Measurements from ENCODE around the gene SYNGR2. TPM values are rescaled to one million over a fixed set of nuclear protein-coding genes. Genes with fewer than 3 reads are reported as not detected.

SYNGR2 gene
- total and polyA plus RNA-seq, 2 experiments from 2014 or later, result 46.9 to 61.6 TPM

- TF ChIP-seq EZH2 (IDR thresholded peaks at IDR 0.05; ENCODE audit: low read depth, unreplicated experiment) (no peak), NANOG (IDR thresholded peaks at IDR 0.05; ENCODE audit: borderline replicate concordance) (no peak), STAT1 (IDR thresholded peaks at IDR 0.05; ENCODE audit: unreplicated experiment) (no peak), EZH2phosphoT487 (IDR thresholded peaks at IDR 0.05; ENCODE audit: unreplicated experiment) (no peak), ZNF114 (CRISPR knock-in tag; IDR thresholded peaks at IDR 0.05) (no peak)
- TF ChIP-seq, protein P1, sequence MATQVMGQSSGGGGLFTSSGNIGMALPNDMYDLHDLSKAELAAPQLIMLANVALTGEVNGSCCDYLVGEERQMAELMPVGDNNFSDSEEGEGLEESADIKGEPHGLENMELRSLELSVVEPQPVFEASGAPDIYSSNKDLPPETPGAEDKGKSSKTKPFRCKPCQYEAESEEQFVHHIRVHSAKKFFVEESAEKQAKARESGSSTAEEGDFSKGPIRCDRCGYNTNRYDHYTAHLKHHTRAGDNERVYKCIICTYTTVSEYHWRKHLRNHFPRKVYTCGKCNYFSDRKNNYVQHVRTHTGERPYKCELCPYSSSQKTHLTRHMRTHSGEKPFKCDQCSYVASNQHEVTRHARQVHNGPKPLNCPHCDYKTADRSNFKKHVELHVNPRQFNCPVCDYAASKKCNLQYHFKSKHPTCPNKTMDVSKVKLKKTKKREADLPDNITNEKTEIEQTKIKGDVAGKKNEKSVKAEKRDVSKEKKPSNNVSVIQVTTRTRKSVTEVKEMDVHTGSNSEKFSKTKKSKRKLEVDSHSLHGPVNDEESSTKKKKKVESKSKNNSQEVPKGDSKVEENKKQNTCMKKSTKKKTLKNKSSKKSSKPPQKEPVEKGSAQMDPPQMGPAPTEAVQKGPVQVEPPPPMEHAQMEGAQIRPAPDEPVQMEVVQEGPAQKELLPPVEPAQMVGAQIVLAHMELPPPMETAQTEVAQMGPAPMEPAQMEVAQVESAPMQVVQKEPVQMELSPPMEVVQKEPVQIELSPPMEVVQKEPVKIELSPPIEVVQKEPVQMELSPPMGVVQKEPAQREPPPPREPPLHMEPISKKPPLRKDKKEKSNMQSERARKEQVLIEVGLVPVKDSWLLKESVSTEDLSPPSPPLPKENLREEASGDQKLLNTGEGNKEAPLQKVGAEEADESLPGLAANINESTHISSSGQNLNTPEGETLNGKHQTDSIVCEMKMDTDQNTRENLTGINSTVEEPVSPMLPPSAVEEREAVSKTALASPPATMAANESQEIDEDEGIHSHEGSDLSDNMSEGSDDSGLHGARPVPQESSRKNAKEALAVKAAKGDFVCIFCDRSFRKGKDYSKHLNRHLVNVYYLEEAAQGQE (IDR thresholded peaks at IDR 0.05; ENCODE audit: unreplicated experiment), result no peak
- TF ChIP-seq, protein P2, sequence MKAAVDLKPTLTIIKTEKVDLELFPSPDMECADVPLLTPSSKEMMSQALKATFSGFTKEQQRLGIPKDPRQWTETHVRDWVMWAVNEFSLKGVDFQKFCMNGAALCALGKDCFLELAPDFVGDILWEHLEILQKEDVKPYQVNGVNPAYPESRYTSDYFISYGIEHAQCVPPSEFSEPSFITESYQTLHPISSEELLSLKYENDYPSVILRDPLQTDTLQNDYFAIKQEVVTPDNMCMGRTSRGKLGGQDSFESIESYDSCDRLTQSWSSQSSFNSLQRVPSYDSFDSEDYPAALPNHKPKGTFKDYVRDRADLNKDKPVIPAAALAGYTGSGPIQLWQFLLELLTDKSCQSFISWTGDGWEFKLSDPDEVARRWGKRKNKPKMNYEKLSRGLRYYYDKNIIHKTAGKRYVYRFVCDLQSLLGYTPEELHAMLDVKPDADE (IDR thresholded peaks at IDR 0.05), result no peak
Observed at GRCh38 chr17:78130090-78130436, 38.3 kb upstream of the SYNGR2 start (continued).

GRCh38 chr17:78130437-78131101 is 37.8 kb upstream of the SYNGR2 start, which contains the start of gene TMC8:
Gene TMC8 (plus strand): TSS chr17:78130771. CDS start chr17:78131589, 818 bp downstream.
- Histone ChIP-seq H3K79me2 (replicated peaks; ENCODE audit: insufficient read depth) (0 out of 2 replicates have a peak, but pooled peaks cover 5% of the 10 kb centered on the region), H3F3A (replicated peaks; ENCODE audit: low read depth) (peaks cover 10% of the 10 kb centered on the region; the same call in 1 of the 2 replicates), H3K27me3 (ENCODE audit: insufficient read depth) (peaks cover 22% of the 10 kb centered on the region), H3K27ac (ENCODE audit: low read depth) (no peak within 1 kb of the TSS), H3K4me1 (ENCODE audit: insufficient read depth) (peaks cover 34% of the 10 kb centered on the region), H3K36me3 (ENCODE audit: insufficient read depth) (no peaks in the 10 kb centered on the region), H3K4me2 (peak within 1 kb of the TSS; percentile 81), H3K4me3 (peak within 1 kb of the TSS; percentile 63), H2AFZ (no peak within 1 kb of the TSS; the same call in 1 of the 2 replicates), H3K9me2 (ENCODE audit: insufficient read depth) (no peaks in the 10 kb centered on the region), H4K20me1 (replicated peaks; ENCODE audit: insufficient read depth) (no peaks in the 10 kb centered on the region)
- ATAC-seq (no peak), DNase-seq (ENCODE audit: low spot score) (no peak)
- no peaks in the 10 kb centered on the region for H3K9me3 Mint-ChIP-seq
- H3K36me3 Mint-ChIP-seq (ENCODE audit: low read depth), result peaks cover 2% of the 10 kb centered on the region; the same call in 1 of the 3 replicates
- peaks cover 35% of the 10 kb centered on the region for H3K27me3 Mint-ChIP-seq (ENCODE audit: insufficient read depth, low read depth, poor library complexity)
- H3K27ac Mint-ChIP-seq, result no peak within 1 kb of the TSS
- peaks cover 24% of the 10 kb centered on the region for H3K4me1 Mint-ChIP-seq
- peak within 1 kb of the TSS; percentile 36; the same call in 1 of the 3 replicates for H3K4me3 Mint-ChIP-seq
- TF ChIP-seq ZNF114 (CRISPR knock-in tag; IDR thresholded peaks at IDR 0.05) (no peak), EZH2 (IDR thresholded peaks at IDR 0.05; ENCODE audit: low read depth, unreplicated experiment) (no peak), POLR2AphosphoS5 (IDR thresholded peaks at IDR 0.05; ENCODE audit: low read depth) (no peak), NANOG (IDR thresholded peaks at IDR 0.05; ENCODE audit: borderline replicate concordance) (no peak), EZH2phosphoT487 (IDR thresholded peaks at IDR 0.05; ENCODE audit: unreplicated experiment) (no peak), STAT1 (IDR thresholded peaks at IDR 0.05; ENCODE audit: unreplicated experiment) (no peak)
- TF ChIP-seq, protein P2 (IDR thresholded peaks at IDR 0.05), result no peak
- TF ChIP-seq, protein P3, sequence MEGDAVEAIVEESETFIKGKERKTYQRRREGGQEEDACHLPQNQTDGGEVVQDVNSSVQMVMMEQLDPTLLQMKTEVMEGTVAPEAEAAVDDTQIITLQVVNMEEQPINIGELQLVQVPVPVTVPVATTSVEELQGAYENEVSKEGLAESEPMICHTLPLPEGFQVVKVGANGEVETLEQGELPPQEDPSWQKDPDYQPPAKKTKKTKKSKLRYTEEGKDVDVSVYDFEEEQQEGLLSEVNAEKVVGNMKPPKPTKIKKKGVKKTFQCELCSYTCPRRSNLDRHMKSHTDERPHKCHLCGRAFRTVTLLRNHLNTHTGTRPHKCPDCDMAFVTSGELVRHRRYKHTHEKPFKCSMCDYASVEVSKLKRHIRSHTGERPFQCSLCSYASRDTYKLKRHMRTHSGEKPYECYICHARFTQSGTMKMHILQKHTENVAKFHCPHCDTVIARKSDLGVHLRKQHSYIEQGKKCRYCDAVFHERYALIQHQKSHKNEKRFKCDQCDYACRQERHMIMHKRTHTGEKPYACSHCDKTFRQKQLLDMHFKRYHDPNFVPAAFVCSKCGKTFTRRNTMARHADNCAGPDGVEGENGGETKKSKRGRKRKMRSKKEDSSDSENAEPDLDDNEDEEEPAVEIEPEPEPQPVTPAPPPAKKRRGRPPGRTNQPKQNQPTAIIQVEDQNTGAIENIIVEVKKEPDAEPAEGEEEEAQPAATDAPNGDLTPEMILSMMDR (conservative IDR thresholded peaks at IDR 0.05; ENCODE audit: low read depth in 2 of 2), result no peak
- TF ChIP-seq, protein P1 (IDR thresholded peaks at IDR 0.05; ENCODE audit: unreplicated experiment), result no peak
